ENCODE results near the gene CLBA1. TPM values are rescaled to one million over a fixed set of nuclear protein-coding genes. Genes with fewer than 3 reads are reported as not detected.

CLBA1 gene
- total and polyA plus RNA-seq, 2 donors (not counting 1 experiment from before 2014, with no cell fraction given) = 11.3 to 11.7 TPM

DNA sequence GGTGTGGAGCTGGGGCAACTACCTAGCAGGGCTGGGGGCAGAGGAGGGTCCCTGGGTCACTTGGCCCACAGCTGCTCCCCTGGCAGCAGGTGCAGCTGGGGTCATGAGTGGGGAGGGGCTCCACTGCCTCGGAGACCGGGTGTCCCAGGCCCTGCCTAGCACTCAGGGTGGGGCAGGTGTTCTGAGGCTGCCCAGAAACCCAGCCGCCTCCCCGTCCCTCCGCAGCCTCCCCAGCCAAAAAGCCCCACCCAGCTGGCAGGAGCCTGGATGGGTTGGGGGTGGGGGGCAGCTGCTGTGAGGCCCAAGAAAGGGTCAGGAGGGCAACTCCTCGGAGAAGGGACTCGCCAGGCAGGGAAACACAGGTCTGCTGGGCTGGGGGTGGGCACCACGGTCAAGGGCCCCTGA is 18.6 kb upstream of the CLBA1 start:
- peaks cover 20% of the 10 kb centered on the region for H3K4me1 ChIP-seq (ENCODE audit: control insufficient read depth, extremely low read depth, insufficient read depth, low read length)
- no peaks in the 10 kb centered on the region for H3K9me3 ChIP-seq (ENCODE audit: control insufficient read depth, insufficient read depth, low read depth, low read length)
- H2AFZ ChIP-seq (ENCODE audit: low read length) = no peak overlapping the region
- no peaks in the 10 kb centered on the region for H3K27me3 ChIP-seq (ENCODE audit: control insufficient read depth, insufficient read depth, low read length)
- no peak overlapping the region for H3K9ac ChIP-seq (ENCODE audit: insufficient read depth, low read length)
- no peak for TF ChIP-seq EZH2 (IDR thresholded peaks at IDR 0.05; ENCODE audit: low read length, missing control alignments)
- TF ChIP-seq, protein P1, sequence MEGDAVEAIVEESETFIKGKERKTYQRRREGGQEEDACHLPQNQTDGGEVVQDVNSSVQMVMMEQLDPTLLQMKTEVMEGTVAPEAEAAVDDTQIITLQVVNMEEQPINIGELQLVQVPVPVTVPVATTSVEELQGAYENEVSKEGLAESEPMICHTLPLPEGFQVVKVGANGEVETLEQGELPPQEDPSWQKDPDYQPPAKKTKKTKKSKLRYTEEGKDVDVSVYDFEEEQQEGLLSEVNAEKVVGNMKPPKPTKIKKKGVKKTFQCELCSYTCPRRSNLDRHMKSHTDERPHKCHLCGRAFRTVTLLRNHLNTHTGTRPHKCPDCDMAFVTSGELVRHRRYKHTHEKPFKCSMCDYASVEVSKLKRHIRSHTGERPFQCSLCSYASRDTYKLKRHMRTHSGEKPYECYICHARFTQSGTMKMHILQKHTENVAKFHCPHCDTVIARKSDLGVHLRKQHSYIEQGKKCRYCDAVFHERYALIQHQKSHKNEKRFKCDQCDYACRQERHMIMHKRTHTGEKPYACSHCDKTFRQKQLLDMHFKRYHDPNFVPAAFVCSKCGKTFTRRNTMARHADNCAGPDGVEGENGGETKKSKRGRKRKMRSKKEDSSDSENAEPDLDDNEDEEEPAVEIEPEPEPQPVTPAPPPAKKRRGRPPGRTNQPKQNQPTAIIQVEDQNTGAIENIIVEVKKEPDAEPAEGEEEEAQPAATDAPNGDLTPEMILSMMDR (conservative IDR thresholded peaks at IDR 0.05 in 1 of 2, IDR thresholded peaks at IDR 0.05 in 1 of 2; ENCODE audit: low read depth in 1 of 2, low read length in 2 of 2) = no peak
- peaks cover 1% of the 10 kb centered on the region for H3K79me2 ChIP-seq (ENCODE audit: control insufficient read depth, insufficient read depth, low read length)
- peak overlapping the region in 1 of 4 experiments; percentile 54 for H3K4me3 ChIP-seq (replicated peaks in 1 of 4; ENCODE audit: control extremely low read depth in 1 of 4, insufficient read depth in 1 of 4, low read depth in 3 of 4, low read length in 4 of 4)
- DNase-seq (ENCODE audit: low read depth in 2 of 2) = no peak
- no peak overlapping the region for H3K27ac ChIP-seq (ENCODE audit: insufficient read depth, low read length)
- peak overlapping the region; percentile 77 for H3K4me2 ChIP-seq (ENCODE audit: extremely low read depth, insufficient read depth, low read length)
- H4K20me1 ChIP-seq (ENCODE audit: control insufficient read depth, extremely low read depth, insufficient read depth, low read length) = no peaks in the 10 kb centered on the region
- H3K36me3 ChIP-seq (ENCODE audit: control insufficient read depth, insufficient read depth, low read length) = no peaks in the 10 kb centered on the region

DNA sequence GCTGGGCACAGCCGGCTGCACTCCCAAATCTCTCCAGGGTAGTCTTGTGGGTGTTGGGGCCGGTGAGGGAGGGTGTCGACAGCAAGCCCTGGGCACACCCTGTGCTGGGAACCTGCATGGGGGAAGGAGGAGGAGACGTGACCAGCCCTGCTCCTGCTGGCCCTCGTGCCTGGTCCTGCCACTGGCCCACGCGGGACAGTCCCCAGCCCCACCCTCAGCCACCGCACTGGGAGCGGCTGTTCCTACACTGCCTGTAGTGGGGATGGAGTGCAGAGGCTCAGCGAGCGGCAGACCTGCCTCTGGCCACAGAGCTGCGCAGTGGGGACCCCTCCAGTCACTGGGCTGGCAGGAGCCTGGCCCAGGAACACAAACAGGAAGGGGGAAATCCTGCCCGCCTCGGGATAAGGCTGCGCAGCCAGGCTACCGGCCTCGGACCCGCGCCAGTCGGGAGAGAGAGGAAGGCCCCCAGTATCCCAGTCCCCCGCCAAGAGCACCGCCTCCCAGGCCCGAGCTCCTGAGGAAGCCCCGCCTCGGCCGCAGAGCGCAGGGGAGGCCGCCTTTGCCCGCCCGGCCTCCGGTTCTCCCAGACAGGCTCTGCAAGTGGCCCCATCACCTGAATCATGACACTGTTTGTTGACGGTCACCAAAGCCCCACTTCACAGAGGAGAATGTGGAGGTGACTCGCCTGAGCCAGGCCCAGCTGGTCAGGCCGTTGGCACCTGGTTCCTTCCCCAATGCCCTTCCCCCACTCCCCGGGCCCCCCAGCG is 18.0 kb upstream of the CLBA1 start:
- Histone ChIP-seq H4K20me1 (ENCODE audit: control insufficient read depth, extremely low read depth, insufficient read depth, low read length) (no peaks in the 10 kb centered on the region), H3K27me3 (ENCODE audit: control insufficient read depth, insufficient read depth, low read length) (no peaks in the 10 kb centered on the region), H3K4me1 (ENCODE audit: control insufficient read depth, extremely low read depth, insufficient read depth, low read length) (peaks cover 22% of the 10 kb centered on the region), H3K27ac (ENCODE audit: insufficient read depth, low read length) (peak overlapping the region; percentile 20), H3K36me3 (ENCODE audit: control insufficient read depth, insufficient read depth, low read length) (no peaks in the 10 kb centered on the region), H3K4me3 (replicated peaks in 1 of 4; ENCODE audit: control extremely low read depth in 1 of 4, insufficient read depth in 1 of 4, low read depth in 3 of 4, low read length in 4 of 4) (peak overlapping the region; percentile 12 to 54 (median 32)), H3K9me3 (ENCODE audit: control insufficient read depth, insufficient read depth, low read depth, low read length) (no peaks in the 10 kb centered on the region), H3K9ac (ENCODE audit: insufficient read depth, low read length) (peak overlapping the region; percentile 37), H2AFZ (ENCODE audit: low read length) (peak overlapping the region; percentile 55), H3K79me2 (ENCODE audit: control insufficient read depth, insufficient read depth, low read length) (peaks cover 1% of the 10 kb centered on the region), H3K4me2 (ENCODE audit: extremely low read depth, insufficient read depth, low read length) (peak overlapping the region; percentile 77)
- DNase-seq (ENCODE audit: low read depth in 2 of 2) = peak; percentile 40 to 52
- TF ChIP-seq, protein P1 (conservative IDR thresholded peaks at IDR 0.05 in 1 of 2, IDR thresholded peaks at IDR 0.05 in 1 of 2; ENCODE audit: low read depth in 1 of 2, low read length in 2 of 2) = no peak
- TF ChIP-seq EZH2 (IDR thresholded peaks at IDR 0.05; ENCODE audit: low read length, missing control alignments) = no peak

DNA sequence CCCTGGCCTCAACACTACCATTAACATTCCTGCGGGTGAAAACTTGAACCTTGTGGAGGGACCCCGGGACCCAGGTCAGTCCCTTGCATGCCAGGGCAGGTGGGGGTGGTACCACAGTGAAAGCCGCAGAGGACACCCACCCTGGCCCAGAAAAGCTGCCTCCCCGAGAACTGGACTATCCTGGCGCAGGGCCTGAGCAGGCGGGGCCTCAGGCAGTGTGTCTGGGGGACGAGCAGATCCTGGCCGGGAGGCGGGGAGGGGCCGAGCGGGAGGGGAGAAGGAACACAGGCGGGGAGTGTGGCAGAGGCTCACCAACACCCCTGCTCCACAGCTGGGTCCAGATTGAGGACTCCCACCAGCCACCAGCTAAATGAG is 17.4 kb upstream of the CLBA1 start:
- Histone ChIP-seq H3K4me3 (replicated peaks in 1 of 4; ENCODE audit: control extremely low read depth in 1 of 4, insufficient read depth in 1 of 4, low read depth in 3 of 4, low read length in 4 of 4) (peak overlapping the region; percentile 12 to 54 (median 28)), H3K9ac (ENCODE audit: insufficient read depth, low read length) (no peak overlapping the region), H4K20me1 (ENCODE audit: control insufficient read depth, extremely low read depth, insufficient read depth, low read length) (no peaks in the 10 kb centered on the region), H2AFZ (ENCODE audit: low read length) (no peak overlapping the region), H3K9me3 (ENCODE audit: control insufficient read depth, insufficient read depth, low read depth, low read length) (no peaks in the 10 kb centered on the region), H3K27me3 (ENCODE audit: control insufficient read depth, insufficient read depth, low read length) (no peaks in the 10 kb centered on the region), H3K79me2 (ENCODE audit: control insufficient read depth, insufficient read depth, low read length) (peaks cover 1% of the 10 kb centered on the region), H3K27ac (ENCODE audit: insufficient read depth, low read length) (no peak overlapping the region), H3K4me1 (ENCODE audit: control insufficient read depth, extremely low read depth, insufficient read depth, low read length) (peaks cover 27% of the 10 kb centered on the region), H3K36me3 (ENCODE audit: control insufficient read depth, insufficient read depth, low read length) (no peaks in the 10 kb centered on the region), H3K4me2 (ENCODE audit: extremely low read depth, insufficient read depth, low read length) (peak overlapping the region; percentile 77)
- peak; percentile 63 to 64 for DNase-seq (ENCODE audit: low read depth in 2 of 2)
- TF ChIP-seq EZH2 (IDR thresholded peaks at IDR 0.05; ENCODE audit: low read length, missing control alignments) = no peak
- TF ChIP-seq, protein P1 (conservative IDR thresholded peaks at IDR 0.05 in 1 of 2, IDR thresholded peaks at IDR 0.05 in 1 of 2; ENCODE audit: low read depth in 1 of 2, low read length in 2 of 2) = no peak

Data from fibroblast of lung (primary cell).